ENCODE measurements around the gene CUTA. TPM values are rescaled to one million over a fixed set of nuclear protein-coding genes. Genes with fewer than 3 reads are reported as not detected.
A peak's percentile ranks its signal among the peaks of the same experiment; 100 is the strongest.

Gene CUTA
- total and polyA plus RNA-seq, 2 of the 13 experiments (the other 11 are each of a cell fraction or from before 2014, with no cell fraction given): 170 to 180 TPM

DNA sequence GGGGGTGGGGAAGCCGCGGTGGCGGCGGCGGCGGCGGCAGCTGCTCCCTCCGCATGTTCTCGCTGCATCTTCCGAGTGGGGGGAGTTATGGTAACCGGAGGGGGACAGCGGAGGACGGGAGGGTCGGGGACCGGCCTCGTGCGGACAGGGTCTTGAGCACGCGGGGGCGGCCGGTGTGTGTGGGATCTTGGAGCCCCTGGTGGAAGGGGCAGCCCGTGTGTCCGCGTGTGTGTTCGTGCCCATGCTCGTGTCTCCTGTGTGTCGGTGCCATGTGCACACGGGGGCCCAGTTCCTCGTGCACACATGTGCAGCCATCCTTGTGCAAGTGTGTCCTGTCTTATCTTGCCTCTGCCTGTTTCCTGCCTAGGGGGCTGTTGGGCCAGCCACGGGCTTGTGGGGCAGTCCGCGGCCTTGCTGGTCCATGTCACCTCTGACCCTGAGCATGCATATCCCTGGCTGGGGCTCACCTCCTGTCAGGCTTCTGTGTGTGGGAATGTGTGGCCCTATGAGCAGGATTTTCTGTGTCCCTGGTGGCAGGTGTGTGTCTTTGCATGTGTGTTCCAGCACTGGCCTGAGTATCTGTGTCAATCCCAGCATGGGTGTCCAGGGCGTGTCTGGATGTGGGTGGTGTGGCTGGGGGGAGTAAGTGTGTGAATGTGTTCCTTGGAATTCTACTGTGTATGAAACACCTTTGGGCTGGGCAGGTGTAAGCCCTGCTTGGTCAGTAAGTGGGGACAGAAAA, 10.5 kb upstream of the CUTA start:
- Histone ChIP-seq H3K4me2 (ENCODE audit: low read depth, low read length) (peak overlapping the region; percentile 74), H4K20me1 (ENCODE audit: insufficient read depth, low read length) (no peaks in the 10 kb centered on the region), H3K36me3 (replicated peaks in 1 of 2; ENCODE audit: control insufficient read depth in 1 of 2, insufficient read depth in 2 of 2, low read length in 2 of 2) (no peaks in the 10 kb centered on the region), H3K4me3 (replicated peaks in 1 of 3; ENCODE audit: insufficient read depth in 1 of 3, low read depth in 2 of 3, low read length in 3 of 3) (peak overlapping the region in 2 of 3 experiments; percentile 63 to 78; a peak in 4 of 6 replicates), H3K9me3 (ENCODE audit: low read length) (no peaks in the 10 kb centered on the region), H3K27me3 (ENCODE audit: control insufficient read depth in 1 of 2, insufficient read depth in 2 of 2, low read length in 2 of 2) (peaks cover 0 to 10% of the 10 kb centered on the region in 2 experiments; a peak in 3 of 5 replicates), H3K4me1 (ENCODE audit: insufficient read depth, low read length) (peaks cover 58% of the 10 kb centered on the region), H2AFZ (ENCODE audit: low read length) (no peak overlapping the region), H3K9ac (ENCODE audit: insufficient read depth, low read depth, low read length) (0 out of 2 replicates have a peak overlapping the region, but pooled peaks have one; percentile 13), H3K27ac (ENCODE audit: extremely low read length, insufficient read depth, low read length) (no peak overlapping the region), H3K79me2 (ENCODE audit: insufficient read depth, low read length) (no peaks in the 10 kb centered on the region)
- POLR2A ChIA-PET: interaction anchor here (1.2 to 3.5 kb wide), 2 partner anchors 10 to 26 kb away, joined by 5 to 23 read pairs; partner anchors contain the start of genes CUTA, SYNGAP1 and ZBTB9
- 7% methylated on average over 21 of the region's 33 CpGs for WGBS (ENCODE audit: low lambda C conversion rate)
- CTCF ChIA-PET (ENCODE audit: low intra/inter-chr PET ratio, low total read pairs): no interaction called here
- intact Hi-C loops (cut with micrococcal nuclease; ENCODE audit: unreplicated experiment) (loop anchor here (1.0 kb wide), 1 partner anchor 26 kb away; the partner anchor contains the start of gene ZBTB9), in situ Hi-C loops (cut with HindIII; ENCODE audit: extremely low pct_ligation_motif_present, low pct_unique_long_range_greater_than_20kb) (no loop called here)
- FAIRE-seq (peak; percentile 88), ATAC-seq (peak; percentile 67), DNase-seq (ENCODE audit: low spot score) (peak; percentile 79)
- BruUV-seq (replicated peaks): no TSS peak
- TF ChIP-seq GATA4 (IDR thresholded peaks at IDR 0.05; ENCODE audit: borderline replicate concordance, low read depth) (no peak), GABPA (IDR thresholded peaks at IDR 0.05; ENCODE audit: low read depth, low read length) (no peak), GABPA (CRISPR knock-in tag; IDR thresholded peaks at IDR 0.05; ENCODE audit: low read depth) (no peak), ZNF552 (CRISPR knock-in tag; IDR thresholded peaks at IDR 0.05; ENCODE audit: borderline replicate concordance) (0 out of 2 replicates have a peak, but pooled peaks have one; percentile 39), ZNF382 (CRISPR knock-in tag; IDR thresholded peaks at IDR 0.05; ENCODE audit: borderline replicate concordance) (no peak), ETV6 (CRISPR knock-in tag; conservative IDR thresholded peaks at IDR 0.05) (no peak), RNF219 (CRISPR knock-in tag; IDR thresholded peaks at IDR 0.05) (no peak), ZHX1 (CRISPR knock-in tag; IDR thresholded peaks at IDR 0.05; ENCODE audit: low read depth) (no peak; the same call in 1 of the 2 replicates), ATF2 (CRISPR knock-in tag; IDR thresholded peaks at IDR 0.05) (no peak), ADNP (CRISPR knock-in tag; IDR thresholded peaks at IDR 0.05) (no peak), HOXA5 (CRISPR knock-in tag; IDR thresholded peaks at IDR 0.05) (no peak), E2F1 (CRISPR knock-in tag; IDR thresholded peaks at IDR 0.05) (no peak), SOX6 (IDR thresholded peaks at IDR 0.05) (no peak), SOX6 (CRISPR knock-in tag; IDR thresholded peaks at IDR 0.05) (0 out of 2 replicates have a peak, but pooled peaks have one; percentile 31), ZBTB7B (CRISPR knock-in tag; IDR thresholded peaks at IDR 0.05) (peak; percentile 57; the same call in 1 of the 2 replicates)

Data from HepG2 (cell line).